Hepatocyte (in vitro differentiated cells): ENCODE measurements around the gene COL13A1. TPM values are rescaled to one million over a fixed set of nuclear protein-coding genes. Genes with fewer than 3 reads are reported as not detected.

Experiments used
- DNase-seq: peaks from one replicate; pipeline ENCODE4 v3.0.0-alpha.2; 2016; ENCODE audit warnings: low spot score
- H2AFZ ChIP-seq: fragments of 200-600 bp; sonication (generic); 2 replicates; pipeline ENCODE4 v1.6.0; 2016; ENCODE audit warnings: antibody characterized with exemption, mild to moderate bottlenecking
- H3K27ac ChIP-seq: fragments of 200-600 bp; sonication (generic); 2 replicates; pipeline ENCODE4 v1.5.1; 2016; ENCODE audit warnings: mild to moderate bottlenecking
- H3K27me3 ChIP-seq: fragments of 200-600 bp; sonication (generic); 2 replicates; pipeline ENCODE4 v1.6.1; 2016
- H3K36me3 ChIP-seq: fragments of 200-600 bp; sonication (generic); replicated peaks from 2 replicates; pipeline ENCODE4 v1.5.1; 2016; ENCODE audit warnings: low read depth; ENCODE audit not compliant: insufficient read depth
- H3K4me1 ChIP-seq: fragments of 200-600 bp; sonication (generic); 2 replicates; pipeline ENCODE4 v1.5.1; 2016; ENCODE audit warnings: mild to moderate bottlenecking, moderate library complexity; ENCODE audit not compliant: insufficient read depth
- H3K4me2 ChIP-seq: fragments of 200-600 bp; sonication (generic); 2 replicates; pipeline ENCODE4 v1.6.0; 2016
- H3K4me3 ChIP-seq: fragments of 200-600 bp; sonication (generic); 2 replicates; pipeline ENCODE4 v1.5.1; 2016; ENCODE audit warnings: mild to moderate bottlenecking
- H3K79me2 ChIP-seq: fragments of 200-600 bp; sonication (generic); 2 replicates; pipeline ENCODE4 v1.6.0; 2017; ENCODE audit warnings: mild to moderate bottlenecking
- H3K9me2 ChIP-seq: fragments of 200-600 bp; sonication (generic); replicated peaks from 2 replicates; pipeline ENCODE4 v1.6.0; 2017; ENCODE audit warnings: mild to moderate bottlenecking; ENCODE audit not compliant: insufficient read depth
- H3K9me3 ChIP-seq: fragments of 200-600 bp; sonication (generic); 2 replicates; pipeline ENCODE4 v1.5.1; 2016; ENCODE audit warnings: low read depth, mild to moderate bottlenecking
- H4K20me1 ChIP-seq: fragments of 200-600 bp; sonication (generic); 2 replicates; pipeline ENCODE4 v1.6.0; 2016; ENCODE audit warnings: mild to moderate bottlenecking; ENCODE audit not compliant: insufficient read depth, poor library complexity, severe bottlenecking
- EZH2 ChIP-seq: fragments of 200-600 bp; sonication (generic); IDR thresholded peaks from 2 replicates; pipeline ENCODE4 v1.6.1; 2016; ENCODE audit warnings: antibody characterized with exemption, mild to moderate bottlenecking, borderline replicate concordance
- EZH2phosphoT487 ChIP-seq: fragments of 200-600 bp; sonication (generic); IDR thresholded peaks from one replicate; pipeline ENCODE4 v1.6.1; 2018; ENCODE audit warnings: antibody characterized with exemption, mild to moderate bottlenecking, low read depth, moderate library complexity; ENCODE audit not compliant: unreplicated experiment, severe bottlenecking
- WGBS: methylation state at CpG from one replicate; pipeline ENCODE4 v1.1.6; 2016; ENCODE audit warnings: low lambda C conversion rate; ENCODE audit errors: missing lambda C conversion rate; 5-methylcytosine and 5-hydroxymethylcytosine counted together
- polyA plus RNA-seq: library from polyadenylated mRNA; unstranded; fragments of >200 nt; fragmentation: Nextera tagmentation; extraction: Ambion mirVana; gene quantifications from 2 replicates; pipeline ENCODE4 v1.2.1, GENCODE V29; 2016
- total RNA-seq: library from RNA; depleted of rRNA; stranded (reverse); fragments of >200 nt; gene quantifications from 2 replicates; pipeline ENCODE4 v1.2.3, GENCODE V29; 2014
- TF ChIP-seq, protein P1 (sequence below): fragments of 200-600 bp; sonication (generic); IDR thresholded peaks from 2 replicates; pipeline ENCODE4 v1.5.1; 2016; ENCODE audit warnings: antibody characterized with exemption, mild to moderate bottlenecking; ENCODE audit not compliant: poor library complexity

The COL13A1 gene
- total and polyA plus RNA-seq, 2 experiments from 2014 or later, result 4.5 to 8.5 TPM

DNA sequence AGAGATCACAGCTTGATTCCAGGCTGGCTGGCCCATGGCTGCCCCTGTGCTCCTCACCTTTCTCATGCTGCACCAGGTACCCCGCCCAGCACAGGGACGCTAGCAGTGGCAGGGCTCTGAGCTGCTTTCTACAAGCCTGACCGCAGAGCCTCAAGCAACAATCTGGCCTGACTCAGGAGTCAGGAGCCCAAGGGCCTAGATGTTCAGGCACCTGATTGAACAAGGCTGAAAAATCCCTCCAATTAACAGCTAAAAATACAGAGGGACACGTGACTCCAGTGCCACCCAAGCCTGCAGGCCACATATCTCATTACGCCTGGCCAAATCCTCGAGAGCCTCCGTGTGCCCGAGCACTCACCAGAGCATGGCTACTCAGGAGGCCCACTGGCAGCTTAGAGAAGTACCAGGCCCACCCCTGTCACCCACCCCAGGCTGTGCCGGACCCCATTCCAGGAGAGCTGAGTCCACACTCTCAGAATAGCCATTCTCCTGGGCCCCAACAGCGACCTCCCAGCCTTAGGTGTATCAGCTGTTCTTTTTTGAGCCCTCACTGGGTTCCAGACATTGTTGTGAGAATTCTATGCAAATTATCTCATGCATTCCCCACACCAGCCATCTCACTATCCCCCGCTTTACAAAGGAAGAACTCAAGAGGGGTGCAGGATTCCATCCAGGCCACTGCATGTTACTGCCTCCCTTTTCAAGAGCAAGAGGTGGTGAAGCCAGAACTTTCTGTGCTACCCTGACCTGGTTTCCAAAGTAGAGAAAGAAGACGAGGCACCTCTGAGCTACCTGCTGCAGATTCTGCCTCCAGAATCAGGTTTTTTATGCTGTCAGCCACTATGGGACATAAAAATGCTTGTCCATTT is 98.3 kb downstream of the COL13A1 start:
- peaks cover 21% of the 10 kb centered on the region for H3K4me1 ChIP-seq
- no peaks in the 10 kb centered on the region for H3K79me2 ChIP-seq
- no peak overlapping the region for H3K4me2 ChIP-seq
- TF ChIP-seq, protein P1, sequence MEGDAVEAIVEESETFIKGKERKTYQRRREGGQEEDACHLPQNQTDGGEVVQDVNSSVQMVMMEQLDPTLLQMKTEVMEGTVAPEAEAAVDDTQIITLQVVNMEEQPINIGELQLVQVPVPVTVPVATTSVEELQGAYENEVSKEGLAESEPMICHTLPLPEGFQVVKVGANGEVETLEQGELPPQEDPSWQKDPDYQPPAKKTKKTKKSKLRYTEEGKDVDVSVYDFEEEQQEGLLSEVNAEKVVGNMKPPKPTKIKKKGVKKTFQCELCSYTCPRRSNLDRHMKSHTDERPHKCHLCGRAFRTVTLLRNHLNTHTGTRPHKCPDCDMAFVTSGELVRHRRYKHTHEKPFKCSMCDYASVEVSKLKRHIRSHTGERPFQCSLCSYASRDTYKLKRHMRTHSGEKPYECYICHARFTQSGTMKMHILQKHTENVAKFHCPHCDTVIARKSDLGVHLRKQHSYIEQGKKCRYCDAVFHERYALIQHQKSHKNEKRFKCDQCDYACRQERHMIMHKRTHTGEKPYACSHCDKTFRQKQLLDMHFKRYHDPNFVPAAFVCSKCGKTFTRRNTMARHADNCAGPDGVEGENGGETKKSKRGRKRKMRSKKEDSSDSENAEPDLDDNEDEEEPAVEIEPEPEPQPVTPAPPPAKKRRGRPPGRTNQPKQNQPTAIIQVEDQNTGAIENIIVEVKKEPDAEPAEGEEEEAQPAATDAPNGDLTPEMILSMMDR, result no peak
- TF ChIP-seq EZH2 (no peak), EZH2phosphoT487 (no peak)
- DNase-seq, result no peak
- H3K27ac ChIP-seq, result no peak overlapping the region
- no peaks in the 10 kb centered on the region for H3K9me3 ChIP-seq
- H2AFZ ChIP-seq, result no peak overlapping the region
- no peak overlapping the region for H3K4me3 ChIP-seq
- WGBS, result 86% methylated on average over 11 of the region's 12 CpGs
- no peaks in the 10 kb centered on the region for H3K9me2 ChIP-seq
- no peaks in the 10 kb centered on the region for H3K36me3 ChIP-seq
- H4K20me1 ChIP-seq, result no peaks in the 10 kb centered on the region
- no peaks in the 10 kb centered on the region for H3K27me3 ChIP-seq

DNA sequence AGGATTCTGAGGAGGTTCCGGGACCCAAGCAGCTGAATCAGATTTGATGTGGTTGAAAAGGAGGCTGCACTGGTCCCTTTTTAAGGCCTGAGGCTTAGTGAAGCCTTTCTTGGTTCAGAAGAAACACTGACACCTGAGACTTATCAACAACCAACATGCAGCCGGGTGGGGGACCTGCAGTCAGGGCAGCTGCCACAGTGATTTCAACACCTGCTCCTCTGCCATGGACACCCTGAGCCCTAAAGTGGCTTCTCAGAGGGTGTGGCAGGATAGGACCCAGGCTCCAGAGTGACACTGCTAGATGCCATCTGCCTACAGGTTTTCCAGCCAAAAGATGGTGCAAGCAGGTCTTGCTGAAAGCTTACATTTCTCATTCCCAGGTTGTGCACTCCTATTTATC is 99.3 kb downstream of the COL13A1 start:
- Histone ChIP-seq H3K9me3 (no peaks in the 10 kb centered on the region), H3K79me2 (no peaks in the 10 kb centered on the region), H3K36me3 (no peaks in the 10 kb centered on the region), H3K27ac (no peak overlapping the region), H3K9me2 (no peaks in the 10 kb centered on the region), H3K4me3 (no peak overlapping the region), H4K20me1 (no peaks in the 10 kb centered on the region), H2AFZ (no peak overlapping the region), H3K27me3 (no peaks in the 10 kb centered on the region), H3K4me1 (peaks cover 21% of the 10 kb centered on the region), H3K4me2 (no peak overlapping the region)
- TF ChIP-seq EZH2phosphoT487 (no peak), EZH2 (no peak)
- TF ChIP-seq, protein P1, result no peak
- 75% methylated on average over 2 of the region's 2 CpGs for WGBS
- no peak for DNase-seq

DNA sequence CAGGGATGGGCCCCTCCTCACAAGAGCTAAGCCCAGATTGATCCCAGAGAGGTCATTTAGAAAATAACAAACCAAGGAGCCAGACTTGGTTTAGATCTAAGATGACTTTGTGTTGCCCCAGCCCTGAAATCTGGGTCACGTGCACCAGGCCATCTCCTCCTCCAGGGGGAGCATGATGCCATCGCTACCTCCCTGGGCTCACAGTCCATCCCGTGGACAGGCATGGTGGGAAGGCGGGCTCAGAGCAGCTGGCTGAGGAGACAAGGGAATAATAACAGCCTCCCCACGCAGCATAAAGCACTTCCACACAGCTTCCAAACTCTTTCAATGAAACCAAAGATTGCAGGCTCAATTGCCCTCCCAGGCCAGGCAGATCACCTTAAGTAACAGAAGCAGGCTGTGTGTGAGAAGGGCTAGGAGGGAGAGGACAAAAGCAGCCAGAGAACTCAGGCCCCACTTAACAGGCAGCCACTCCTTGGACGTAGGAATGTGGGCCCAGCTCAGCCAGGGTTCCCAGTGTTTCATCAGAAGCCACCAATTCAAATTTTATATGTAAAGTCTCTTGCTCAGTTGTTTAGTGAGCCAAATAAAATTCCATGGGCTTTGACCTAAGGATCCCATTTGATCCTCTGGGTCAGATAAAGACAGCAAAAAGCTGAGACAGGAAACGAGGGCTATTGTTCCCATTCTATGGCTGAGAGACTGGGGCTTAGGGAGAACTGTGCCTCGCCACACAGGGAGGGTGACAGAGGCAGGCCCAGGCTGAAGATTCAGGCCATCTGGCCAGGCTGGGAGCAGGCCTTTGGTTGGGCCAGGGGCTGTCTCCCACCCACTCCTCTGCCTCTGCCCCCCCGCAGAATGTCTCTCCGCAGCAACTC is 100.2 kb downstream of the COL13A1 start:
- peaks cover 21% of the 10 kb centered on the region for H3K4me1 ChIP-seq
- H2AFZ ChIP-seq, result peak overlapping the region; percentile 21
- peak; percentile 82 for DNase-seq

More for the DNA sequence above, 100.2 kb downstream of the COL13A1 start:
- Histone ChIP-seq H4K20me1 (no peaks in the 10 kb centered on the region), H3K79me2 (no peaks in the 10 kb centered on the region), H3K27me3 (no peaks in the 10 kb centered on the region), H3K9me2 (no peaks in the 10 kb centered on the region), H3K27ac (peak overlapping the region; percentile 52), H3K36me3 (no peaks in the 10 kb centered on the region), H3K4me3 (no peak overlapping the region), H3K4me2 (no peak overlapping the region), H3K9me3 (no peaks in the 10 kb centered on the region)
- TF ChIP-seq, protein P1, result peak; percentile 56
- TF ChIP-seq EZH2, result no peak
- 53% methylated on average over 10 of the region's 10 CpGs for WGBS
